Measurements from ENCODE around the gene KIAA0825.

The KIAA0825 gene

GRCh38 chr5:94505327-94506068 is 112.9 kb downstream of the KIAA0825 start:
- no peak for DNase-seq

GRCh38 chr5:94503677-94504076 is 114.7 kb downstream of the KIAA0825 start:
- no peak for DNase-seq

GRCh38 chr5:94501365-94501764 is 117.0 kb downstream of the KIAA0825 start:
- DNase-seq: no peak

GRCh38 chr5:94499806-94500205 is 118.6 kb downstream of the KIAA0825 start:
- DNase-seq: no peak

GRCh38 chr5:94498199-94498598 is 120.2 kb downstream of the KIAA0825 start:
- DNase-seq: no peak

- no peak for DNase-seq
These were observed 133.3 kb downstream of the KIAA0825 start for GRCh38 chr5:94485067-94485466.

- DNase-seq: no peak
These were observed 137.3 kb downstream of the KIAA0825 start for GRCh38 chr5:94481059-94481458.

- no peak for DNase-seq
These were observed 137.9 kb downstream of the KIAA0825 start for GRCh38 chr5:94480486-94480885.

GRCh38 chr5:94473936-94474335 is 144.5 kb downstream of the KIAA0825 start:
- no peak for DNase-seq

GRCh38 chr5:94471521-94471920 is 146.9 kb downstream of the KIAA0825 start:
- no peak for DNase-seq

GRCh38 chr5:94470802-94471201 is 147.6 kb downstream of the KIAA0825 start:
- DNase-seq: no peak

- peak; percentile 2 for DNase-seq
These were observed 148.5 kb downstream of the KIAA0825 start for GRCh38 chr5:94469894-94470329.

GRCh38 chr5:94467954-94468930 is 150.2 kb downstream of the KIAA0825 start:
- DNase-seq: no peak

- no peak for DNase-seq
These were observed 151.0 kb downstream of the KIAA0825 start for GRCh38 chr5:94467346-94467953.

GRCh38 chr5:94463739-94464138 is 154.7 kb downstream of the KIAA0825 start:
- DNase-seq: no peak

GRCh38 chr5:94461131-94461530 is 157.3 kb downstream of the KIAA0825 start:
- DNase-seq: no peak

- DNase-seq: no peak
These were observed 158.5 kb downstream of the KIAA0825 start for GRCh38 chr5:94459915-94460314.

- no peak for DNase-seq
These were observed 160.6 kb downstream of the KIAA0825 start for GRCh38 chr5:94457788-94458187.

GRCh38 chr5:94445726-94446125 is 172.7 kb downstream of the KIAA0825 start:
- no peak for DNase-seq

- no peak for DNase-seq
These were observed 175.4 kb downstream of the KIAA0825 start for GRCh38 chr5:94442991-94443390.

GRCh38 chr5:94442076-94442475 is 176.3 kb downstream of the KIAA0825 start:
- DNase-seq: no peak

- no peak for DNase-seq
These were observed 178.4 kb downstream of the KIAA0825 start for GRCh38 chr5:94440015-94440414.

GRCh38 chr5:94433397-94434163 is 184.8 kb downstream of the KIAA0825 start:
- no peak for DNase-seq

All from NCI-H2107 (cell line).